ENCODE results near the gene COX6B2.

COX6B2 gene

GRCh38 chr19:55368106-55368505 is 13.6 kb upstream of the COX6B2 start:
- H3K27me3 ChIP-seq (replicated peaks; ENCODE audit: insufficient read depth, low read length) = peaks cover 84% of the 10 kb centered on the region
- no peaks in the 10 kb centered on the region for H3K9me3 ChIP-seq (replicated peaks; ENCODE audit: insufficient read depth, low read length)
- H3K4me1 ChIP-seq (ENCODE audit: low read length) = no peaks in the 10 kb centered on the region
- no peaks in the 10 kb centered on the region for H4K20me1 ChIP-seq (ENCODE audit: insufficient read depth, low read length)
- H3F3A ChIP-seq (ENCODE audit: insufficient read depth, low read length) = no peaks in the 10 kb centered on the region
- H2AFZ ChIP-seq (ENCODE audit: low read length) = no peak overlapping the region
- H3K4me3 ChIP-seq (ENCODE audit: low read length) = no peak overlapping the region
- H3K36me3 ChIP-seq (replicated peaks; ENCODE audit: insufficient read depth, low read length) = no peaks in the 10 kb centered on the region
- no peaks in the 10 kb centered on the region for H3K79me2 ChIP-seq (ENCODE audit: low read length)
- no peaks in the 10 kb centered on the region for H3K9me2 ChIP-seq (replicated peaks; ENCODE audit: insufficient read depth, low read length)
- no peak overlapping the region for H3K9ac ChIP-seq (ENCODE audit: low read length)
- H3K4me2 ChIP-seq (ENCODE audit: low read depth, low read length) = no peak overlapping the region
- TF ChIP-seq EZH2phosphoT487 (IDR thresholded peaks at IDR 0.05; ENCODE audit: low read length) = no peak
- no peak for TF ChIP-seq EZH2 (optimal IDR thresholded peaks at IDR 0.05; ENCODE audit: low read depth, low read length)
- TF ChIP-seq, protein P1, sequence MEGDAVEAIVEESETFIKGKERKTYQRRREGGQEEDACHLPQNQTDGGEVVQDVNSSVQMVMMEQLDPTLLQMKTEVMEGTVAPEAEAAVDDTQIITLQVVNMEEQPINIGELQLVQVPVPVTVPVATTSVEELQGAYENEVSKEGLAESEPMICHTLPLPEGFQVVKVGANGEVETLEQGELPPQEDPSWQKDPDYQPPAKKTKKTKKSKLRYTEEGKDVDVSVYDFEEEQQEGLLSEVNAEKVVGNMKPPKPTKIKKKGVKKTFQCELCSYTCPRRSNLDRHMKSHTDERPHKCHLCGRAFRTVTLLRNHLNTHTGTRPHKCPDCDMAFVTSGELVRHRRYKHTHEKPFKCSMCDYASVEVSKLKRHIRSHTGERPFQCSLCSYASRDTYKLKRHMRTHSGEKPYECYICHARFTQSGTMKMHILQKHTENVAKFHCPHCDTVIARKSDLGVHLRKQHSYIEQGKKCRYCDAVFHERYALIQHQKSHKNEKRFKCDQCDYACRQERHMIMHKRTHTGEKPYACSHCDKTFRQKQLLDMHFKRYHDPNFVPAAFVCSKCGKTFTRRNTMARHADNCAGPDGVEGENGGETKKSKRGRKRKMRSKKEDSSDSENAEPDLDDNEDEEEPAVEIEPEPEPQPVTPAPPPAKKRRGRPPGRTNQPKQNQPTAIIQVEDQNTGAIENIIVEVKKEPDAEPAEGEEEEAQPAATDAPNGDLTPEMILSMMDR (IDR thresholded peaks at IDR 0.05; ENCODE audit: low read length) = no peak
- no peak overlapping the region for H3K27ac ChIP-seq (ENCODE audit: low read length)
- no peak for DNase-seq

DNA sequence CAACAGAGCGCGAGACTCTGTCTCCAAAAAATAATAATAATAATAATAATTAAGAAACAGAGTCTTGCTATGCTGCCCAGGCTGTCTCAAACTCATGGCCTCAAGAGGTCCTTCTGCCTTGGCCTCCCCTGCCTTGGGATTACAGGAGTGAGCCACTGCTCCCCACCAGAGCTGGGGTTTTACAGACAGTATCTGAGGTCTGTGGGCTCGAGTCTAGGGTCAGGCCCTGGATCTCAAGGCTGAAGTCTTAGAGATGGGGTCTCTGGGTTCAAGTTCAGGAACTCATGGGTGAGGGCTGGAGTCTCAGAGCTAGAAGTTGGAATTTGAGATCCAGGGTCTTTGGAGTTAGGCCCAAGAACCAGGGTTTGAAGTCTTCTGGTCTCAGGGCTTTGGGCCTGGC is 12.3 kb upstream of the COX6B2 start:
- Histone ChIP-seq H3K9me2 (replicated peaks; ENCODE audit: insufficient read depth, low read length) (no peaks in the 10 kb centered on the region), H3K4me1 (ENCODE audit: low read length) (no peaks in the 10 kb centered on the region), H3K4me2 (ENCODE audit: low read depth, low read length) (no peak overlapping the region), H3K79me2 (ENCODE audit: low read length) (no peaks in the 10 kb centered on the region), H2AFZ (ENCODE audit: low read length) (no peak overlapping the region), H3K9ac (ENCODE audit: low read length) (no peak overlapping the region), H3K36me3 (replicated peaks; ENCODE audit: insufficient read depth, low read length) (no peaks in the 10 kb centered on the region), H3K27ac (ENCODE audit: low read length) (no peak overlapping the region), H3K9me3 (replicated peaks; ENCODE audit: insufficient read depth, low read length) (no peaks in the 10 kb centered on the region), H3K27me3 (replicated peaks; ENCODE audit: insufficient read depth, low read length) (peaks cover 83% of the 10 kb centered on the region), H3K4me3 (ENCODE audit: low read length) (no peak overlapping the region), H4K20me1 (ENCODE audit: insufficient read depth, low read length) (no peaks in the 10 kb centered on the region), H3F3A (ENCODE audit: insufficient read depth, low read length) (no peaks in the 10 kb centered on the region)
- no peak for DNase-seq
- TF ChIP-seq EZH2phosphoT487 (IDR thresholded peaks at IDR 0.05; ENCODE audit: low read length) = no peak
- TF ChIP-seq, protein P1 (IDR thresholded peaks at IDR 0.05; ENCODE audit: low read length) = no peak
- no peak for TF ChIP-seq EZH2 (optimal IDR thresholded peaks at IDR 0.05; ENCODE audit: low read depth, low read length)

GRCh38 chr19:55365964-55366363 is 11.4 kb upstream of the COX6B2 start:
- Histone ChIP-seq H3K36me3 (replicated peaks; ENCODE audit: insufficient read depth, low read length) (no peaks in the 10 kb centered on the region), H3K9ac (ENCODE audit: low read length) (no peak overlapping the region), H3K79me2 (ENCODE audit: low read length) (no peaks in the 10 kb centered on the region), H4K20me1 (ENCODE audit: insufficient read depth, low read length) (no peaks in the 10 kb centered on the region), H3K4me2 (ENCODE audit: low read depth, low read length) (no peak overlapping the region), H3K27me3 (replicated peaks; ENCODE audit: insufficient read depth, low read length) (peaks cover 77% of the 10 kb centered on the region), H3K9me2 (replicated peaks; ENCODE audit: insufficient read depth, low read length) (no peaks in the 10 kb centered on the region), H3K4me3 (ENCODE audit: low read length) (no peak overlapping the region), H3K9me3 (replicated peaks; ENCODE audit: insufficient read depth, low read length) (no peaks in the 10 kb centered on the region), H3K4me1 (ENCODE audit: low read length) (no peaks in the 10 kb centered on the region), H2AFZ (ENCODE audit: low read length) (no peak overlapping the region), H3F3A (ENCODE audit: insufficient read depth, low read length) (no peaks in the 10 kb centered on the region), H3K27ac (ENCODE audit: low read length) (no peak overlapping the region)
- no peak for DNase-seq
- TF ChIP-seq EZH2phosphoT487 (IDR thresholded peaks at IDR 0.05; ENCODE audit: low read length) = no peak
- TF ChIP-seq EZH2 (optimal IDR thresholded peaks at IDR 0.05; ENCODE audit: low read depth, low read length) = no peak
- TF ChIP-seq, protein P1 (IDR thresholded peaks at IDR 0.05; ENCODE audit: low read length) = no peak

Data from MM.1S (cell line).